ENCODE data around the gene MAPK7.
A peak's percentile ranks its signal among the peaks of the same experiment; 100 is the strongest.

The MAPK7 gene

DNA sequence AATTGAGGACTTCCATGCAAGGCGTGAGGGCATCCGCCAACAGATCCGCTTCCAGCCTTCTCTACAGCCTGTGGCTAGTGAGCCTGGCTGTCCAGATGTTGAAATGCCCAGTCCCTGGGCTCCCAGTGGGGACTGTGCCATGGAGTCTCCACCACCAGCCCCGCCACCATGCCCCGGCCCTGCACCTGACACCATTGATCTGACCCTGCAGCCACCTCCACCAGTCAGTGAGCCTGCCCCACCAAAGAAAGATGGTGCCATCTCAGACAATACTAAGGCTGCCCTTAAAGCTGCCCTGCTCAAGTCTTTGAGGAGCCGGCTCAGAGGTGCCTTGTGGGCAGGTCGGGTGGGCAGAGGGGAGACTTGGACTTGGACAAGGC, 3.1 kb downstream of the MAPK7 start (continued):
- TF ChIP-seq, protein P1, sequence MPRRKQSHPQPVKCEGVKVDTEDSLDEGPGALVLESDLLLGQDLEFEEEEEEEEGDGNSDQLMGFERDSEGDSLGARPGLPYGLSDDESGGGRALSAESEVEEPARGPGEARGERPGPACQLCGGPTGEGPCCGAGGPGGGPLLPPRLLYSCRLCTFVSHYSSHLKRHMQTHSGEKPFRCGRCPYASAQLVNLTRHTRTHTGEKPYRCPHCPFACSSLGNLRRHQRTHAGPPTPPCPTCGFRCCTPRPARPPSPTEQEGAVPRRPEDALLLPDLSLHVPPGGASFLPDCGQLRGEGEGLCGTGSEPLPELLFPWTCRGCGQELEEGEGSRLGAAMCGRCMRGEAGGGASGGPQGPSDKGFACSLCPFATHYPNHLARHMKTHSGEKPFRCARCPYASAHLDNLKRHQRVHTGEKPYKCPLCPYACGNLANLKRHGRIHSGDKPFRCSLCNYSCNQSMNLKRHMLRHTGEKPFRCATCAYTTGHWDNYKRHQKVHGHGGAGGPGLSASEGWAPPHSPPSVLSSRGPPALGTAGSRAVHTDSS (tag by site-specific recombination; IDR thresholded peaks at IDR 0.05): no peak
- TF ChIP-seq ZNF560 (tag by site-specific recombination; IDR thresholded peaks at IDR 0.05; ENCODE audit: borderline replicate concordance) (no peak), ZNF302 (tag by site-specific recombination; IDR thresholded peaks at IDR 0.05; ENCODE audit: low read depth) (no peak), OSR2 (tag by site-specific recombination; IDR thresholded peaks at IDR 0.05) (no peak), BCL11A (tag by site-specific recombination; IDR thresholded peaks at IDR 0.05; ENCODE audit: low read depth) (no peak), ZNF843 (tag by site-specific recombination; IDR thresholded peaks at IDR 0.05) (no peak)
- TF ChIP-seq, protein P2, sequence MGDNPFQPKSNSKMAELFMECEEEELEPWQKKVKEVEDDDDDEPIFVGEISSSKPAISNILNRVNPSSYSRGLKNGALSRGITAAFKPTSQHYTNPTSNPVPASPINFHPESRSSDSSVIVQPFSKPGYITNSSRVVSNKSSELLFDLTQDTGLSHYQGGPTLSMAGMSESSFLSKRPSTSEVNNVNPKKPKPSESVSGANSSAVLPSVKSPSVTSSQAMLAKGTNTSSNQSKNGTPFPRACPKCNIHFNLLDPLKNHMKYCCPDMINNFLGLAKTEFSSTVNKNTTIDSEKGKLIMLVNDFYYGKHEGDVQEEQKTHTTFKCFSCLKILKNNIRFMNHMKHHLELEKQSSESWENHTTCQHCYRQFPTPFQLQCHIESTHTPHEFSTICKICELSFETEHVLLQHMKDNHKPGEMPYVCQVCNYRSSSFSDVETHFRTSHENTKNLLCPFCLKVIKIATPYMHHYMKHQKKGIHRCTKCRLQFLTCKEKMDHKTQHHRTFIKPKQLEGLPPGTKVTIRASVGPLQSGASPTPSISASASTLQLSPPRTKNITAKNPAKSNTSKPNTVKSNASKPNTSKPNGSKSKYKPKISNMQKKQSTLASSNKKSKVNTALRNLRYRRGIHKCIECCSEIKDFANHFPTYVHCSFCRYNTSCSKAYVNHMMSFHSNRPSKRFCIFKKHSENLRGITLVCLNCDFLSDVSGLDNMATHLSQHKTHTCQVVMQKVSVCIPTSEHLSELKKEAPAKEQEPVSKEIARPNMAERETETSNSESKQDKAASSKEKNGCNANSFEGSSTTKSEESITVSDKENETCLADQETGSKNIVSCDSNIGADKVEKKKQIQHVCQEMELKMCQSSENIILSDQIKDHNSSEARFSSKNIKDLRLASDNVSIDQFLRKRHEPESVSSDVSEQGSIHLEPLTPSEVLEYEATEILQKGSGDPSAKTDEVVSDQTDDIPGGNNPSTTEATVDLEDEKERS (tag by site-specific recombination; IDR thresholded peaks at IDR 0.05): no peak
- TF ChIP-seq, protein P3, sequence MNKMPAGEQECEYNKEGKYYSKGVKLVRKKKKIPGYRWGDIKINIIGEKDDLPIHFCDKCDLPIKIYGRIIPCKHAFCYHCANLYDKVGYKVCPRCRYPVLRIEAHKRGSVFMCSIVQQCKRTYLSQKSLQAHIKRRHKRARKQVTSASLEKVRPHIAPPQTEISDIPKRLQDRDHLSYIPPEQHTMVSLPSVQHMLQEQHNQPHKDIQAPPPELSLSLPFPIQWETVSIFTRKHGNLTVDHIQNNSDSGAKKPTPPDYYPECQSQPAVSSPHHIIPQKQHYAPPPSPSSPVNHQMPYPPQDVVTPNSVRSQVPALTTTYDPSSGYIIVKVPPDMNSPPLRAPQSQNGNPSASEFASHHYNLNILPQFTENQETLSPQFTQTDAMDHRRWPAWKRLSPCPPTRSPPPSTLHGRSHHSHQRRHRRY (tag by site-specific recombination; IDR thresholded peaks at IDR 0.05): no peak

DNA sequence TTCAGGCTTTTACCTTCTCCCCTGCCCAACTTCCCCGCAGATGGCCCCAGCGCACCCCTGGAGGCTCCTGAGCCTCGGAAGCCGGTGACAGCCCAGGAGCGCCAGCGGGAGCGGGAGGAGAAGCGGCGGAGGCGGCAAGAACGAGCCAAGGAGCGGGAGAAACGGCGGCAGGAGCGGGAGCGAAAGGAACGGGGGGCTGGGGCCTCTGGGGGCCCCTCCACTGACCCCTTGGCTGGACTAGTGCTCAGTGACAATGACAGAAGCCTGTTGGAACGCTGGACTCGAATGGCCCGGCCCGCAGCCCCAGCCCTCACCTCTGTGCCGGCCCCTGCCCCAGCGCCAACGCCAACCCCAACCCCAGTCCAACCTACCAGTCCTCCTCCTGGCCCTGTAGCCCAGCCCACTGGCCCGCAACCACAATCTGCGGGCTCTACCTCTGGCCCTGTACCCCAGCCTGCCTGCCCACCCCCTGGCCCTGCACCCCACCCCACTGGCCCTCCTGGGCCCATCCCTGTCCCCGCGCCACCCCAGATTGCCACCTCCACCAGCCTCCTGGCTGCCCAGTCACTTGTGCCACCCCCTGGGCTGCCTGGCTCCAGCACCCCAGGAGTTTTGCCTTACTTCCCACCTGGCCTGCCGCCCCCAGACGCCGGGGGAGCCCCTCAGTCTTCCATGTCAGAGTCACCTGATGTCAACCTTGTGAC, 3.6 kb downstream of the MAPK7 start:
- H3K27ac ChIP-seq (ENCODE audit: extremely low read depth, low read depth, low read length): no peak overlapping the region
- no peaks in the 10 kb centered on the region for H3K9me3 ChIP-seq (ENCODE audit: control insufficient read depth, insufficient read depth, low read depth, low read length)
- TF ChIP-seq ZIC2 (tag by site-specific recombination; IDR thresholded peaks at IDR 0.05) (0 out of 2 replicates have a peak, but pooled peaks have one; percentile 13), HOXC10 (CRISPR knock-in tag; IDR thresholded peaks at IDR 0.05) (no peak)
- H3K4me3 ChIP-seq (ENCODE audit: low read depth, low read length): no peak overlapping the region
- H3K4me1 ChIP-seq (ENCODE audit: control insufficient read depth, insufficient read depth, low read length): peaks cover 16% of the 10 kb centered on the region
- H3K36me3 ChIP-seq (ENCODE audit: control insufficient read depth in 2 of 2, insufficient read depth in 1 of 2, low read length in 2 of 2): peaks cover 24 to 64% of the 10 kb centered on the region in 2 experiments
- CTCF ChIA-PET: no interaction called here
- POLR2A ChIA-PET: no interaction called here

DNA sequence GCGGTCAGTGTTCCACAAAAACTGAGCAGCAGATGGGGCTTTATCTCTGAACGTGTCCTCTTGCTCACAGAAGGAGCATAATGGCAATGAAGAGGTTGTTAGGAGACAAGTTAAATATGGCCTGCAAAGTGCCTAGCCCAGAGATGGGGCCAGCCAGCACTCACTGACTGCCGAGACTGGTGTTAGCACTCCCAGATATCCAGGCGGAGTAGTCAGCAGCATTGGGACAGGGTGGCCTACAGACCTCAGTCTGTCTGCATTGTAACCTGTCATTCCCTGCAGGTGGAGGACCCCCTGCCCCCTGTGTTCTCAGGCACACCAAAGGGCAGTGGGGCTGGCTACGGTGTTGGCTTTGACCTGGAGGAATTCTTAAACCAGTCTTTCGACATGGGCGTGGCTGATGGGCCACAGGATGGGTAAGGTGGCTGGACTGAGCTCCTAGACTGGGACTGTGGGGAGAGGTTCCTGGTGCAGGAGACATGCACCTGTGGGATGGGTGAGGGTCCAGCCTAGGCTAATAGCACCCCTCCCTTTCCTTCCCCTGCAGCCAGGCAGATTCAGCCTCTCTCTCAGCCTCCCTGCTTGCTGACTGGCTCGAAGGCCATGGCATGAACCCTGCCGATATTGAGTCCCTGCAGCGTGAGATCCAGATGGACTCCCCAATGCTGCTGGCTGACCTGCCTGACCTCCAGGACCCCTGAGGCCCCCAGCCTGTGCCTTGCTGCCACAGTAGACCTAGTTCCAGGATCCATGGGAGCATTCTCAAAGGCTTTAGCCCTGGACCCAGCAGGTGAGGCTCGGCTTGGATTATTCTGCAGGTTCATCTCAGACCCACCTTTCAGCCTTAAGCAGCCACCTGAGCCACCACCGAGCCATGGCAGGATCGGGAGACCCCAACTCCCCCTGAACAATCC, 4.5 kb downstream of the MAPK7 start:
- TF ChIP-seq ZNF792 (tag by site-specific recombination; IDR thresholded peaks at IDR 0.05) (no peak), ZNF354C (tag by site-specific recombination; IDR thresholded peaks at IDR 0.05; ENCODE audit: borderline replicate concordance, low read depth) (no peak), KLF10 (tag by site-specific recombination; IDR thresholded peaks at IDR 0.05) (no peak), ZNF292 (tag by site-specific recombination; IDR thresholded peaks at IDR 0.05; ENCODE audit: borderline replicate concordance, low read depth) (no peak), ZNF433 (tag by site-specific recombination; IDR thresholded peaks at IDR 0.05; ENCODE audit: low read depth) (no peak)
- ChIA-PET POLR2A (no interaction called here), CTCF (no interaction called here)
- H3K4me1 ChIP-seq (ENCODE audit: control insufficient read depth, insufficient read depth, low read length): peaks cover 20% of the 10 kb centered on the region
- H3K9me3 ChIP-seq (ENCODE audit: control insufficient read depth, insufficient read depth, low read depth, low read length): no peaks in the 10 kb centered on the region
- H3K4me3 ChIP-seq (ENCODE audit: low read depth, low read length): no peak overlapping the region
- H3K36me3 ChIP-seq (ENCODE audit: control insufficient read depth in 2 of 2, insufficient read depth in 1 of 2, low read length in 2 of 2): peaks cover 24 to 64% of the 10 kb centered on the region in 2 experiments
- H3K27ac ChIP-seq (ENCODE audit: extremely low read depth, low read depth, low read length): no peak overlapping the region
